Activated CD4-positive, alpha-beta memory T cell treated with anti-CD3 and anti-CD28 coated beads, Interleukin-2, amount 10 ng/mL, durations not matched to agents 7 days and 5 days (primary cell): ENCODE measurements around the gene FHL3. TPM values are rescaled to one million over a fixed set of nuclear protein-coding genes. Genes with fewer than 3 reads are reported as not detected.

Experiments used
- CTCF ChIA-PET: fragments of 350-600 bp; sonication (Branson Sonifier 250); formaldehyde crosslinking; loops from one replicate; lab custom pipeline; 2021; ENCODE audit warnings: antibody characterized with exemption, inconsistent platforms; lab: Charles Lee
- POLR2A ChIA-PET: fragments of 350-600 bp; sonication (Branson Sonifier 250); formaldehyde crosslinking; loops from one replicate; lab custom pipeline; 2021; ENCODE audit warnings: antibody characterized with exemption; lab: Charles Lee
- DNase-seq: peaks from one replicate; pipeline ENCODE4 v3.0.0-alpha.2; 2020
- H3K27ac Mint-ChIP-seq: one replicate; pipeline ENCODE4 v1.8.0; 2021; ENCODE audit warnings: mild to moderate bottlenecking, mixed read lengths
- H3K27me3 Mint-ChIP-seq: one replicate; pipeline ENCODE4 v1.8.0; 2021; ENCODE audit warnings: mixed read lengths
- H3K36me3 Mint-ChIP-seq: one replicate; pipeline ENCODE4 v1.8.0; 2021; ENCODE audit warnings: low read depth, mixed read lengths
- H3K4me1 Mint-ChIP-seq: one replicate; pipeline ENCODE4 v1.8.0; 2021; ENCODE audit warnings: mixed read lengths
- H3K4me3 Mint-ChIP-seq: one replicate; pipeline ENCODE4 v1.8.0; 2021; ENCODE audit warnings: mild to moderate bottlenecking, mixed read lengths
- H3K9me3 Mint-ChIP-seq: one replicate; pipeline ENCODE4 v1.8.0; 2021; ENCODE audit warnings: mixed read lengths
- total RNA-seq, 2 experiments: library from RNA; stranded (reverse); gene quantifications; one replicate each; pipeline ENCODE4 v1.2.3, GENCODE V29; 2021

The FHL3 gene
- total RNA-seq, 2 experiments from 2014 or later: 9.1 to 9.8 TPM

GRCh38 chr1:38018864-38019343 lies 13.6 kb upstream of the FHL3 start:
- no peak overlapping the region for H3K4me3 Mint-ChIP-seq
- peaks cover 24% of the 10 kb centered on the region for H3K4me1 Mint-ChIP-seq
- H3K36me3 Mint-ChIP-seq: peaks cover 53% of the 10 kb centered on the region
- no peak for DNase-seq
- CTCF ChIA-PET: interaction anchor here (0.6 to 6.0 kb wide), 12 partner anchors 9 to 1333 kb away, joined by 3 to 39 read pairs (median 6); partner anchors contain the start of genes MTF1 and SF3A3
- H3K27me3 Mint-ChIP-seq: no peaks in the 10 kb centered on the region
- no peak overlapping the region for H3K27ac Mint-ChIP-seq
- no peaks in the 10 kb centered on the region for H3K9me3 Mint-ChIP-seq
- POLR2A ChIA-PET: interaction anchor here (0.6 to 1.8 kb wide), 4 partner anchors 9 to 48 kb away, joined by 3 to 9 read pairs (median 4); no protein-coding TSS in a partner anchor

DNA sequence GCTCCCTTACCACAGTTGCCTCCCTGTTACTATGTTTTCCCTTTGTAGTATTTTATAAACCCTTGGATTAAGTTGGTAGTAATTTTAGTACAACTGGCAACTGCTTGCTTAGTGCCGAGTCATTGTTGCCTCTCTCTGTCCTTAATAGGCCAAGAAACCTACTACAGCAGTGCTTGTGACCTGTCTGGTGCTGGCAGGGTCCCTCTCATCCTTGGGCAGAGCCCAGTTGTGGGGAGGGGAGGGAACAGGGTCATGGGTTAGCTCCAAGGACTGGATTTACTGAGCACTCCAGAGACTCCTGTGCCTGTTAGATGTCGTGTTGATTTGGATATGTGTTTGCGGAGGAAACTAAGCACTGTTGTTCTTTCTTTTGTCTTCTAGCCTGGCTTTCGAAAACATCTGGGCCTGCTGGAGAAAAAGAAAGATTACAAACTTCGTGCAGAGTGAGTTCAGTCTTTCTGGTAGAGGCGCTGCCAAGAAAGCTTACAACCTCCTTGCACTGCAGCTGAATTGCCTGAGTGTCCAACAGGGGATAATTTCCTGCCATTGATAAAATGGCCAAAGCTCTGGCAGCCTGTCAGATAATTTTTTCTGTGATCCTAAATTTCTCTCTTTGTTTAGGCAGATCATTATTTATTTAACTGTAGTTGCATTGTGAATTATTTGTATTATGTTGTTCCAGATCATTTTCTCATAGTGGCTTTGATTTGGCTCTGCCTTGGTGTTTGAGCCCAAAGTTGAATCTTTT lies 10.8 kb upstream of the FHL3 start:
- no peak for DNase-seq
- ChIA-PET CTCF (interaction anchor here (6.0 kb wide), 1 partner anchor 26 kb away, joined by 39 read pairs; the partner anchor contains the start of gene SF3A3), POLR2A (interaction anchor here (1.6 to 1.7 kb wide), 2 partner anchors 9 to 12 kb away, joined by 3 to 5 read pairs; no protein-coding TSS in a partner anchor)
- Mint-ChIP-seq H3K27ac (peak overlapping the region; percentile 15), H3K27me3 (no peaks in the 10 kb centered on the region), H3K4me1 (peaks cover 47% of the 10 kb centered on the region), H3K36me3 (peaks cover 46% of the 10 kb centered on the region), H3K4me3 (no peak overlapping the region), H3K9me3 (no peaks in the 10 kb centered on the region)

GRCh38 chr1:38014724-38015424 lies 9.6 kb upstream of the FHL3 start:
- peaks cover 54% of the 10 kb centered on the region for H3K4me1 Mint-ChIP-seq
- H3K27ac Mint-ChIP-seq: no peak overlapping the region
- no peak overlapping the region for H3K4me3 Mint-ChIP-seq
- POLR2A ChIA-PET: interaction anchor here (4.4 kb wide), 1 partner anchor 25 kb away, joined by 28 read pairs; the partner anchor contains the start of gene SF3A3
- CTCF ChIA-PET: interaction anchor here (0.8 to 6.0 kb wide), 5 partner anchors 8 to 120 kb away, joined by 3 to 39 read pairs (median 3); partner anchors contain the start of gene SF3A3
- no peaks in the 10 kb centered on the region for H3K27me3 Mint-ChIP-seq
- DNase-seq: no peak
- H3K9me3 Mint-ChIP-seq: no peaks in the 10 kb centered on the region
- peaks cover 39% of the 10 kb centered on the region for H3K36me3 Mint-ChIP-seq

GRCh38 chr1:38014171-38014570 lies 8.9 kb upstream of the FHL3 start:
- no peak overlapping the region for H3K27ac Mint-ChIP-seq
- H3K36me3 Mint-ChIP-seq: peaks cover 35% of the 10 kb centered on the region
- no peak overlapping the region for H3K4me3 Mint-ChIP-seq
- H3K9me3 Mint-ChIP-seq: no peaks in the 10 kb centered on the region
- peaks cover 61% of the 10 kb centered on the region for H3K4me1 Mint-ChIP-seq
- DNase-seq: no peak
- CTCF ChIA-PET: interaction anchor here (0.8 to 4.4 kb wide), 4 partner anchors 9 to 119 kb away, joined by 3 to 35 read pairs (median 3); partner anchors contain the start of gene SF3A3
- POLR2A ChIA-PET: interaction anchor here (1.4 to 4.4 kb wide), 3 partner anchors 12 to 28 kb away, joined by 4 to 28 read pairs (median 12); partner anchors contain the start of gene SF3A3
- H3K27me3 Mint-ChIP-seq: no peaks in the 10 kb centered on the region

GRCh38 chr1:38013227-38013622 lies 7.9 kb upstream of the FHL3 start:
- no peak for DNase-seq
- H3K27me3 Mint-ChIP-seq: no peaks in the 10 kb centered on the region
- H3K27ac Mint-ChIP-seq: peak overlapping the region; percentile 95
- peak overlapping the region; percentile 98 for H3K4me3 Mint-ChIP-seq
- ChIA-PET POLR2A (interaction anchor here (0.6 to 4.4 kb wide), 13 partner anchors 10 to 322 kb away, joined by 3 to 28 read pairs (median 4); partner anchors contain the start of genes MTF1 and SF3A3), CTCF (interaction anchor here (0.8 to 4.4 kb wide), 5 partner anchors 10 to 153 kb away, joined by 3 to 35 read pairs (median 8); partner anchors contain the start of gene SF3A3)
- H3K4me1 Mint-ChIP-seq: peaks cover 62% of the 10 kb centered on the region
- no peaks in the 10 kb centered on the region for H3K9me3 Mint-ChIP-seq
- peaks cover 26% of the 10 kb centered on the region for H3K36me3 Mint-ChIP-seq

GRCh38 chr1:38012363-38013226 lies 7.3 kb upstream of the FHL3 start, which contains the start of gene UTP11:
TSS of gene UTP11 (plus strand) at chr1:38012734. CDS start at chr1:38012803, 69 bp downstream.
- H3K36me3 Mint-ChIP-seq: peaks cover 23% of the 10 kb centered on the region
- POLR2A ChIA-PET: interaction anchor here (0.6 to 4.4 kb wide), 14 partner anchors 10 to 321 kb away, joined by 3 to 28 read pairs (median 4); partner anchors contain the start of genes MTF1 and SF3A3
- peak within 1 kb of the TSS; percentile 95 for H3K27ac Mint-ChIP-seq
- DNase-seq: peak; percentile 94
- peaks cover 62% of the 10 kb centered on the region for H3K4me1 Mint-ChIP-seq
- H3K9me3 Mint-ChIP-seq: no peaks in the 10 kb centered on the region
- H3K4me3 Mint-ChIP-seq: peak within 1 kb of the TSS; percentile 98
- CTCF ChIA-PET: interaction anchor here (0.8 to 4.4 kb wide), 6 partner anchors 9 to 152 kb away, joined by 3 to 35 read pairs (median 6); partner anchors contain the start of gene SF3A3
- no peaks in the 10 kb centered on the region for H3K27me3 Mint-ChIP-seq

DNA sequence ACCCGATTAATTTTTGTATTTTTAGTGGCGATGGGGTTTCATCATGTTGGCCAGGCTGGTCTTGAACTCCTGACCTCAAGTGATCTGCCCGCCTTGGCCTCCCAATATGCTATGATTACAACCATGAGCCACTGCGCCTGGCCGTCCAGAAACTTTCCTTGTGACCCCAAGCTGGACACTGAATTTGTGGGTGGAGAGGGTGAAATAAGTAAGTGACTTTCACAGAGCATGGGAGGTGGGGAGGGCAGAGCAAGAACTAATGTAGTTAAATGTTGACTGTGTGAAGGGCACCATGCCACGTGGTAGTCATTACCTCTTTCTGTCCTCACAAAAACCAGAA lies 4.5 kb upstream of the FHL3 start:
- POLR2A ChIA-PET: interaction anchor here (0.5 to 3.0 kb wide), 5 partner anchors 9 to 150 kb away, joined by 3 to 15 read pairs (median 12); partner anchors contain the start of genes MTF1 and SF3A3
- peaks cover 54% of the 10 kb centered on the region for H3K4me1 Mint-ChIP-seq
- peaks cover 8% of the 10 kb centered on the region for H3K36me3 Mint-ChIP-seq
- no peaks in the 10 kb centered on the region for H3K27me3 Mint-ChIP-seq
- H3K9me3 Mint-ChIP-seq: no peaks in the 10 kb centered on the region
- no peak for DNase-seq
- CTCF ChIA-PET: interaction anchor here (1.4 to 2.5 kb wide), 6 partner anchors 9 to 150 kb away, joined by 3 to 18 read pairs (median 6); partner anchors contain the start of genes MTF1 and SF3A3
- H3K4me3 Mint-ChIP-seq: no peak overlapping the region
- H3K27ac Mint-ChIP-seq: peak overlapping the region; percentile 92

- Mint-ChIP-seq H3K9me3 (no peaks in the 10 kb centered on the region), H3K27ac (peak overlapping the region; percentile 92), H3K4me1 (peaks cover 55% of the 10 kb centered on the region), H3K36me3 (peaks cover 8% of the 10 kb centered on the region), H3K4me3 (no peak overlapping the region), H3K27me3 (peaks cover 4% of the 10 kb centered on the region)
- peak; percentile 65 for DNase-seq
- CTCF ChIA-PET: interaction anchor here (1.4 to 2.5 kb wide), 6 partner anchors 8 to 149 kb away, joined by 3 to 18 read pairs (median 6); partner anchors contain the start of genes MTF1 and SF3A3
- POLR2A ChIA-PET: interaction anchor here (0.5 to 3.0 kb wide), 7 partner anchors 9 to 149 kb away, joined by 3 to 15 read pairs (median 6); partner anchors contain the start of genes MTF1 and SF3A3
These were observed 4.0 kb upstream of the FHL3 start for GRCh38 chr1:38009088-38009840.

- Mint-ChIP-seq H3K4me3 (peak overlapping the region; percentile 58), H3K27ac (no peak overlapping the region), H3K9me3 (no peaks in the 10 kb centered on the region), H3K4me1 (peaks cover 45% of the 10 kb centered on the region), H3K27me3 (peaks cover 5% of the 10 kb centered on the region), H3K36me3 (no peaks in the 10 kb centered on the region)
- no peak for DNase-seq
- POLR2A ChIA-PET: no interaction called here
- CTCF ChIA-PET: no interaction called here
These were observed 904 bp upstream of the FHL3 start for GRCh38 chr1:38006008-38006828.
